PC-9 (cell line): ENCODE results near the gene SKI. TPM values are rescaled to one million over a fixed set of nuclear protein-coding genes. Genes with fewer than 3 reads are reported as not detected.

Experiments used
- BruUV-seq: library from RNA; stranded (reverse); fragments of 400-500 nt; replicated peaks from 2 replicates; lab custom pipeline; 2021; lab: Mats Ljungman, UMichigan
- CTCF ChIA-PET: fragments of 300-600 bp; sonication (Branson Sonifier 250); formaldehyde crosslinking; loops from one replicate; lab custom pipeline; 2022; ENCODE audit warnings: antibody characterized with exemption; lab: Charles Lee
- POLR2A ChIA-PET: fragments of 300-600 bp; sonication (Branson Sonifier 250); formaldehyde crosslinking; loops from one replicate; lab custom pipeline; 2022; ENCODE audit warnings: antibody characterized with exemption; ENCODE audit not compliant: unreplicated experiment; lab: Charles Lee
- DNase-seq, 2 experiments: peaks; one replicate each; pipeline versions ENCODE4 v3.0.0 to v3.0.0-alpha.2; 2015 to 2022; ENCODE audit warnings: mixed read lengths in 1 of 2
- H2AFZ ChIP-seq: fragments of 200-600 bp; sonication (generic); 2 replicates; pipeline ENCODE4 v1.8.1; 2017; ENCODE audit warnings: antibody characterized with exemption
- H3F3A ChIP-seq: fragments of 200-600 bp; sonication (generic); 2 replicates; pipeline ENCODE4 v1.8.1; 2017; ENCODE audit warnings: antibody characterized with exemption, mild to moderate bottlenecking, low read depth; ENCODE audit not compliant: insufficient read depth
- H3K27ac ChIP-seq: fragments of 200-600 bp; sonication (generic); 2 replicates; pipeline ENCODE4 v1.6.1; 2016; ENCODE audit warnings: mixed run types
- H3K27me3 ChIP-seq: fragments of 200-600 bp; sonication (generic); 2 replicates; pipeline ENCODE4 v1.6.1; 2016; ENCODE audit warnings: low read depth, mixed run types; ENCODE audit not compliant: insufficient read depth
- H3K36me3 ChIP-seq: fragments of 200-600 bp; sonication (generic); 2 replicates; pipeline ENCODE4 v1.6.1; 2016; ENCODE audit warnings: low read depth, mixed run types
- H3K4me1 ChIP-seq: fragments of 200-600 bp; sonication (generic); replicated peaks from 2 replicates; pipeline ENCODE4 v1.6.1; 2016; ENCODE audit warnings: mixed run types; ENCODE audit not compliant: insufficient read depth
- H3K4me2 ChIP-seq: fragments of 200-600 bp; sonication (generic); 2 replicates; pipeline ENCODE4 v1.6.1; 2017; ENCODE audit warnings: mixed run types
- H3K4me3 ChIP-seq: fragments of 200-600 bp; sonication (generic); 2 replicates; pipeline ENCODE4 v1.6.1; 2016; ENCODE audit warnings: mixed run types
- H3K79me2 ChIP-seq: fragments of 200-600 bp; sonication (generic); 2 replicates; pipeline ENCODE4 v1.6.1; 2017; ENCODE audit warnings: low read depth, mixed run types
- H3K9me2 ChIP-seq: fragments of 200-600 bp; sonication (generic); 2 replicates; pipeline ENCODE4 v1.8.1; 2017; ENCODE audit warnings: mild to moderate bottlenecking; ENCODE audit not compliant: insufficient read depth
- H3K9me3 ChIP-seq: fragments of 200-600 bp; sonication (generic); 2 replicates; pipeline ENCODE4 v1.8.1; 2016; ENCODE audit warnings: low read depth; ENCODE audit not compliant: insufficient read depth
- H4K20me1 ChIP-seq: fragments of 200-600 bp; sonication (generic); 2 replicates; pipeline ENCODE4 v1.8.1; 2017; ENCODE audit not compliant: insufficient read depth
- CTCF ChIP-seq: fragments of 200-600 bp; sonication (generic); conservative IDR thresholded peaks from 2 replicates; pipeline ENCODE4 v1.6.1; 2017; ENCODE audit warnings: mixed run types, antibody characterized with exemption, mild to moderate bottlenecking, moderate library complexity
- EZH2 ChIP-seq: fragments of 200-600 bp; sonication (generic); IDR thresholded peaks from 2 replicates; pipeline ENCODE4 v1.8.0; 2017; ENCODE audit warnings: antibody characterized with exemption, low read depth
- intact Hi-C: fragments of 100-400 bp; cut with micrococcal nuclease; formaldehyde crosslinking; loops from one replicate; pipeline ENCODE4 v1.10.0; 2022; ENCODE audit not compliant: unreplicated experiment
- total RNA-seq: library from RNA; stranded (reverse); gene quantifications from 2 replicates; pipeline ENCODE4 v1.2.3, GENCODE V29; 2021

Gene SKI
- total RNA-seq, 1 experiment from 2014 or later: 36.2 TPM

- intact Hi-C loops: loop anchor here (1.0 to 5.0 kb wide), 2 partner anchors 56 to 78 kb away; no protein-coding TSS in a partner anchor
- BruUV-seq: no TSS peak
- CTCF ChIA-PET: interaction anchor here (0.5 to 1.1 kb wide), 2 partner anchors 57 to 842 kb away, joined by 3 to 4 read pairs; no protein-coding TSS in a partner anchor
Measured at GRCh38 chr1:2290171-2290578, 62.1 kb downstream of the SKI start.

GRCh38 chr1:2290595-2291510, 62.7 kb downstream of the SKI start:
- peaks cover 31% of the 10 kb centered on the region for H3F3A ChIP-seq
- H3K27me3 ChIP-seq: no peaks in the 10 kb centered on the region
- H3K9me3 ChIP-seq: no peaks in the 10 kb centered on the region
- peaks cover 34% of the 10 kb centered on the region for H3K4me1 ChIP-seq
- peaks cover 84% of the 10 kb centered on the region for H3K79me2 ChIP-seq
- no peaks in the 10 kb centered on the region for H3K36me3 ChIP-seq
- DNase-seq: peak; percentile 86 to 96
- BruUV-seq: no TSS peak
- H4K20me1 ChIP-seq: peaks cover 75% of the 10 kb centered on the region
- ChIA-PET POLR2A (interaction anchor here (0.6 to 0.7 kb wide), 2 partner anchors 77 to 1003 kb away, joined by 4 read pairs; no protein-coding TSS in a partner anchor), CTCF (interaction anchor here (0.5 to 1.1 kb wide), 3 partner anchors 31 to 843 kb away, joined by 3 to 4 read pairs (median 4); no protein-coding TSS in a partner anchor)
- intact Hi-C loops: loop anchor here (1.0 to 5.0 kb wide), 2 partner anchors 57 to 79 kb away; no protein-coding TSS in a partner anchor
- peak overlapping the region; percentile 78 for H3K27ac ChIP-seq
- H3K4me2 ChIP-seq: peak overlapping the region; percentile 99
- TF ChIP-seq CTCF (no peak), EZH2 (no peak)
- no peak overlapping the region for H2AFZ ChIP-seq
- H3K4me3 ChIP-seq: peak overlapping the region; percentile 50; the same call in 1 of the 2 replicates
- H3K9me2 ChIP-seq: no peaks in the 10 kb centered on the region

More at GRCh38 chr1:2290171-2290578, 62.1 kb downstream of the SKI start:
- Histone ChIP-seq H3F3A (peaks cover 31% of the 10 kb centered on the region), H3K4me2 (peak overlapping the region; percentile 99), H3K9me2 (no peaks in the 10 kb centered on the region), H3K4me1 (peaks cover 34% of the 10 kb centered on the region), H3K27ac (peak overlapping the region; percentile 78; the same call in 1 of the 2 replicates), H4K20me1 (peaks cover 70% of the 10 kb centered on the region), H2AFZ (no peak overlapping the region), H3K36me3 (no peaks in the 10 kb centered on the region), H3K4me3 (peak overlapping the region; percentile 21; the same call in 1 of the 2 replicates), H3K9me3 (no peaks in the 10 kb centered on the region), H3K79me2 (peaks cover 79% of the 10 kb centered on the region), H3K27me3 (no peaks in the 10 kb centered on the region)
- TF ChIP-seq EZH2: no peak
- no peak for TF ChIP-seq CTCF
- DNase-seq: peak in 1 of 2 experiments; percentile 42
- POLR2A ChIA-PET: interaction anchor here (0.6 to 0.7 kb wide), 2 partner anchors 76 to 1004 kb away, joined by 4 read pairs; no protein-coding TSS in a partner anchor

- ChIA-PET CTCF (no interaction called here), POLR2A (no interaction called here)
- intact Hi-C loops: loop anchor here (5.0 kb wide), 1 partner anchor 79 kb away; no protein-coding TSS in a partner anchor
- TF ChIP-seq EZH2 (no peak), CTCF (no peak)
- peaks cover 34% of the 10 kb centered on the region for H3K4me1 ChIP-seq
- peak overlapping the region; percentile 99 for H3K4me2 ChIP-seq
- H3K27ac ChIP-seq: no peak overlapping the region; the same call in 1 of the 2 replicates
- no peaks in the 10 kb centered on the region for H3K9me2 ChIP-seq
- no peaks in the 10 kb centered on the region for H3K36me3 ChIP-seq
- H3K9me3 ChIP-seq: no peaks in the 10 kb centered on the region
- peaks cover 85% of the 10 kb centered on the region for H3K79me2 ChIP-seq
- DNase-seq: no peak
- no peak overlapping the region for H2AFZ ChIP-seq
- H3K4me3 ChIP-seq: no peak overlapping the region
- BruUV-seq: no TSS peak
- no peaks in the 10 kb centered on the region for H3K27me3 ChIP-seq
- peaks cover 74% of the 10 kb centered on the region for H4K20me1 ChIP-seq
- peaks cover 31% of the 10 kb centered on the region for H3F3A ChIP-seq
Measured at GRCh38 chr1:2291577-2291976, 63.5 kb downstream of the SKI start.
